Erythroblast (primary cell): ENCODE results near the gene GBP3.

Experiments used
- GATA1 ChIP-seq: IDR thresholded peaks from 2 replicates; pipeline ENCODE4 v1.6.1; 2011; ENCODE audit warnings: low read depth, mild to moderate bottlenecking, control low read depth, low read length, moderate library complexity
- POLR2A ChIP-seq: IDR thresholded peaks from 2 replicates; pipeline ENCODE4 v1.6.1; 2011; ENCODE audit warnings: mild to moderate bottlenecking, low read length

DNA sequence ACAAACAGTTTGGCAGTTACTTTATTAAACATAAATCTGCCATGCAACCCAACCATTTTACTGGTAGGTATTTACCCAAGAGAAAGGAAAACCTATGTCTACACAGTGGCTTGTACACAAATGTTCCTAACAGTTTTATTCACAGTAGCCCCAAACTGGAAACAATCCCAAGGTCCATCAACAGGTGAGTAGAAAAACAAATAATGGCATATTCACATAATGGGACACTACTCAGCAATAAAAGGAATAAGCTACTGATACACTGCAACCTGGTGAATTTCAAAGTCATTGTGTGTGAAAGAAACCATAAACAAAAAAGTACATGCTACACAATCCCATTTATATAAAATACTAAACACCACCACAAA lies 42.9 kb downstream of the GBP3 start:
- TF ChIP-seq POLR2A (no peak), GATA1 (no peak)
